ENCODE results near the gene C6orf132. TPM values are rescaled to one million over a fixed set of nuclear protein-coding genes. Genes with fewer than 3 reads are reported as not detected.

Gene C6orf132
- total RNA-seq, 2 donors from 2014 or later: 0.54 to 2.4 TPM

GRCh38 chr6:42166444-42167141 lies 24.2 kb upstream of the C6orf132 start:
- no peak overlapping the region for H3K4me3 ChIP-seq
- H3K27me3 ChIP-seq (replicated peaks; ENCODE audit: insufficient read depth): no peaks in the 10 kb centered on the region
- H3K27ac ChIP-seq: no peak overlapping the region
- no peak for ATAC-seq (ENCODE audit: insufficient number of reproducible peaks, low FRiP score, low read depth)
- no peak for DNase-seq (ENCODE audit: low spot score)
- H3K4me1 ChIP-seq (ENCODE audit: control insufficient read depth in 1 of 2, low read depth in 2 of 2): no peaks in the 10 kb centered on the region
- peak; percentile 88 for TF ChIP-seq CTCF (IDR thresholded peaks at IDR 0.05)
- H3K9me3 ChIP-seq: no peaks in the 10 kb centered on the region
- H3K36me3 ChIP-seq: no peaks in the 10 kb centered on the region

GRCh38 chr6:42165016-42165415 lies 22.6 kb upstream of the C6orf132 start:
- H3K27me3 ChIP-seq (replicated peaks; ENCODE audit: insufficient read depth): no peaks in the 10 kb centered on the region
- H3K36me3 ChIP-seq: no peaks in the 10 kb centered on the region
- H3K4me3 ChIP-seq: no peak overlapping the region
- no peak for TF ChIP-seq CTCF (IDR thresholded peaks at IDR 0.05)
- H3K9me3 ChIP-seq: no peaks in the 10 kb centered on the region
- no peak overlapping the region for H3K27ac ChIP-seq
- no peak for ATAC-seq (ENCODE audit: insufficient number of reproducible peaks, low FRiP score, low read depth)
- no peaks in the 10 kb centered on the region for H3K4me1 ChIP-seq (ENCODE audit: control insufficient read depth in 1 of 2, low read depth in 2 of 2)
- no peak for DNase-seq (ENCODE audit: low spot score)

GRCh38 chr6:42163981-42164380 lies 21.6 kb upstream of the C6orf132 start:
- Histone ChIP-seq H3K9me3 (no peaks in the 10 kb centered on the region), H3K27me3 (replicated peaks; ENCODE audit: insufficient read depth) (no peaks in the 10 kb centered on the region), H3K4me3 (no peak overlapping the region), H3K4me1 (ENCODE audit: control insufficient read depth in 1 of 2, low read depth in 2 of 2) (no peaks in the 10 kb centered on the region), H3K36me3 (no peaks in the 10 kb centered on the region), H3K27ac (no peak overlapping the region)
- no peak for ATAC-seq (ENCODE audit: insufficient number of reproducible peaks, low FRiP score, low read depth)
- no peak for TF ChIP-seq CTCF (IDR thresholded peaks at IDR 0.05)
- no peak for DNase-seq (ENCODE audit: low spot score)

GRCh38 chr6:42162812-42163211 lies 20.4 kb upstream of the C6orf132 start:
- H3K27ac ChIP-seq: no peak overlapping the region
- no peaks in the 10 kb centered on the region for H3K9me3 ChIP-seq
- H3K4me1 ChIP-seq (ENCODE audit: control insufficient read depth in 1 of 2, low read depth in 2 of 2): no peaks in the 10 kb centered on the region
- no peak for ATAC-seq (ENCODE audit: insufficient number of reproducible peaks, low FRiP score, low read depth)
- TF ChIP-seq CTCF (IDR thresholded peaks at IDR 0.05): no peak
- H3K36me3 ChIP-seq: no peaks in the 10 kb centered on the region
- H3K4me3 ChIP-seq: no peak overlapping the region
- H3K27me3 ChIP-seq (replicated peaks; ENCODE audit: insufficient read depth): no peaks in the 10 kb centered on the region
- no peak for DNase-seq (ENCODE audit: low spot score)

- Histone ChIP-seq H3K36me3 (no peaks in the 10 kb centered on the region), H3K9me3 (no peaks in the 10 kb centered on the region), H3K4me1 (ENCODE audit: control insufficient read depth in 1 of 2, low read depth in 2 of 2) (no peaks in the 10 kb centered on the region), H3K27ac (no peak overlapping the region), H3K4me3 (no peak overlapping the region), H3K27me3 (replicated peaks; ENCODE audit: insufficient read depth) (no peaks in the 10 kb centered on the region)
- no peak for TF ChIP-seq CTCF (IDR thresholded peaks at IDR 0.05)
- ATAC-seq (ENCODE audit: insufficient number of reproducible peaks, low FRiP score, low read depth) (no peak), DNase-seq (ENCODE audit: low spot score) (no peak)
Measured at GRCh38 chr6:42162384-42162783, 20.0 kb upstream of the C6orf132 start.
